ENCODE results near the gene SNTG2. TPM values are rescaled to one million over a fixed set of nuclear protein-coding genes. Genes with fewer than 3 reads are reported as not detected.
A peak's percentile ranks its signal among the peaks of the same experiment; 100 is the strongest.
"Not testable (repeated sequence)": the region's sequence is repeated elsewhere in the genome, so short reads cannot be mapped to it uniquely, and the experiment has no call there.

SNTG2 gene
- total RNA-seq, 1 experiment from 2014 or later = not detected

DNA sequence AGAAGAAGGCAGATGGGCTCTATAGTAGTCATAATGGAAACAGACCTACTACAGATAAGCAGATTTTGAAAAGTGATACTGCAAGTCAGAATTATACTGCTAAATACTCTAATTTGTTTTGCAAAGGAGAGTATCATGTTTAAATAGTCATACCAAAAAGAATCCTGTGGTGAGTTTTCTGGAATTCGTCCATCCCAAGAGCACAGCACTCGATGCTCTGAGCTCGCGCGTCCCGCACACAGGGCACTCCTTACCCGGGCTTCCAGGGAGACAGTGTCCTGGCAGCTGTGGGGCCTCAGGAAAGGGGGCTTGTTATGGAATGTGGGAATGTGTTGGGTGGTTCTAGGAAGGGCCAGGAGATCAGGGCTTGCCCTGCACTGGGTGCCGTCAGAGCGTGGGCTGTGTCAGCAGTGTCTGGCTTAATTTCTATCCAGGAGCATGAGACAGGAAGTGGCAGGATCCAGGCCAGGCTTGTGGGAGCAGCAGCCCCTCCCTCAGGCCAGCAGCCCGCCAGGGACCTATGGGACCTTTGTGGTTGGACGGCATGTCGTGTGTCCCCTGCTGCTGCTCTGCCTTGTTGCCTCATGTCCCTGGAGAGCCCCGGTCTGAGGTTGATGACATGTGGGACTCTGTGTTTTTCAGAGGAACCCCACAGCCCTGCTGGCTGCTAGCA lies 269.4 kb downstream of the SNTG2 start:
- Histone ChIP-seq H3K36me3 (no peaks in the 10 kb centered on the region), H3K4me1 (peaks cover 10% of the 10 kb centered on the region; the same call in 1 of the 2 replicates), H3K4me3 (0 out of 2 replicates have a peak overlapping the region, but pooled peaks have one; percentile 8), H3K27ac (no peak overlapping the region; the same call in 1 of the 2 replicates), H3K27me3 (no peaks in the 10 kb centered on the region), H3K9me3 (replicated peaks) (no peaks in the 10 kb centered on the region; the same call in 1 of the 2 replicates)
- DNase-seq = peak; percentile 50 to 55

DNA sequence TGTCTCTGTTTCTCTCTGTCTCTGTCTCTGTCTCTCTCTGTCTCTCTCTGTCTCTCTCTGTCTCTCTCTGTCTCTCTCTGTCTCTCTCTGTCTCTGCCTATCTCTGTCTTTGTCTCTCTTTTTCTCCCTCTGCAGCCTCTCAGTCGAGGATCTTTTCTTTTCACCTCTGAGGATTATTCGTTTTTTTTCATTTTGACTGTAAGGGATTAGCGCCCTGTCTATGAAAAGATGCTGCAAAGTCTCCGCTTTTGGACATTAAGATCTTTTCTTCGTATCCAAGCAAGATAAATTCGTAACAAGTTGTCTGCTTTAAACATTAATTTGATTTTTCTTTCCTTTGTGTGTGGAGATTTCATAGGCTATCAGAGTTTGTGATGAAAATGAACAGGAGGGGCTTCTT lies 271.4 kb downstream of the SNTG2 start:
- DNase-seq = no peak

GRCh38 chr2:1223791-1224190 lies 273.1 kb downstream of the SNTG2 start:
- Histone ChIP-seq H3K4me3 (no peak overlapping the region), H3K4me1 (peaks cover 10% of the 10 kb centered on the region; the same call in 1 of the 2 replicates), H3K27ac (no peak overlapping the region), H3K36me3 (no peaks in the 10 kb centered on the region), H3K27me3 (no peaks in the 10 kb centered on the region), H3K9me3 (replicated peaks) (no peaks in the 10 kb centered on the region)
- no peak for DNase-seq

More for the DNA sequence above, 271.4 kb downstream of the SNTG2 start:
- Histone ChIP-seq H3K27ac (no peak overlapping the region), H3K4me1 (peaks cover 10% of the 10 kb centered on the region; the same call in 1 of the 2 replicates), H3K27me3 (no peaks in the 10 kb centered on the region), H3K36me3 (no peaks in the 10 kb centered on the region), H3K4me3 (no peak overlapping the region), H3K9me3 (replicated peaks) (no peaks in the 10 kb centered on the region)

DNA sequence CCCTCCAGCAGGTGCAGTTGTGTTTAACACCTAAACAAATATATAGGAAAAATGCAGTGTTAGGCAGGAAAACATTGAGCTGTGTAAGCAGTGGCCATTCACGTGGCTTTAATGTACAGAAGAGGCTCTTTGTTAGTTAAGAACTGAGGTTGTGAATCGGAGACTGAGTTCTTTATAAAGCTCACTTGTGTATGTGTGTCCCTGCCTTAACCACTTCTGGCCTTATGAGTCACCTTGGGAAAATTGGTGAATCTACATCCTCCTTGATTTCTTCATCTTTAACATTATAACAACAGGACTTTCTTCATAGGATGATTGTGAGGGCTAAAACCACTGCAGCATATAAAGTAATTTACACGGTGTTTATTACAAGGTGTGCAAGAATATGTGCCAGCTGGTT lies 274.3 kb downstream of the SNTG2 start:
- Histone ChIP-seq H3K27me3 (no peaks in the 10 kb centered on the region), H3K4me3 (no peak overlapping the region), H3K9me3 (replicated peaks) (no peaks in the 10 kb centered on the region), H3K4me1 (peaks cover 5% of the 10 kb centered on the region; the same call in 1 of the 2 replicates), H3K36me3 (no peaks in the 10 kb centered on the region), H3K27ac (no peak overlapping the region)
- no peak for DNase-seq

DNA sequence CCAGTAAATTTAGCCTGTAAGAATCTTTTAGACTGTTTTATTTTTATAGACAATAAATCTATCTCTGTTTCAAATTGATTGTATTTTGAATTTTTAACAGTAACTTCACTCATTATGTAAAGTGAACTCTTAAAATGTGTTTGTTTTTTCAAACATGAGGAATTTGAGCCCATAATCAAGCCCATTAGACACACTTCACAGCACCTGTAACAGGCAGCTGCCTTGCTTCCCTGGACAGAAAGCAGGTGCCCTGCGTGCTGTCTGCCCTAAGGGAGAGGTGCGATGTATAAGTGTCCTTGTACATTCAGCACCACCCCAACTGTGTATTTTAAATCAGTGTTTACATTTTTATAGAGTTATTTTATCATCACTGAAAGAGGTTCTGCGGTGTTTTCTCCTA lies 276.1 kb downstream of the SNTG2 start:
- Histone ChIP-seq H3K4me3 (no peak overlapping the region), H3K4me1 (no peaks in the 10 kb centered on the region), H3K27me3 (no peaks in the 10 kb centered on the region), H3K9me3 (replicated peaks) (no peaks in the 10 kb centered on the region), H3K36me3 (no peaks in the 10 kb centered on the region), H3K27ac (no peak overlapping the region)
- DNase-seq = no peak

- Histone ChIP-seq H3K4me3 (no peak overlapping the region), H3K27me3 (no peaks in the 10 kb centered on the region), H3K9me3 (replicated peaks) (no peaks in the 10 kb centered on the region), H3K4me1 (no peaks in the 10 kb centered on the region), H3K36me3 (no peaks in the 10 kb centered on the region), H3K27ac (no peak overlapping the region)
- DNase-seq = no peak
These were observed 276.7 kb downstream of the SNTG2 start for GRCh38 chr2:1227274-1227900.

DNA sequence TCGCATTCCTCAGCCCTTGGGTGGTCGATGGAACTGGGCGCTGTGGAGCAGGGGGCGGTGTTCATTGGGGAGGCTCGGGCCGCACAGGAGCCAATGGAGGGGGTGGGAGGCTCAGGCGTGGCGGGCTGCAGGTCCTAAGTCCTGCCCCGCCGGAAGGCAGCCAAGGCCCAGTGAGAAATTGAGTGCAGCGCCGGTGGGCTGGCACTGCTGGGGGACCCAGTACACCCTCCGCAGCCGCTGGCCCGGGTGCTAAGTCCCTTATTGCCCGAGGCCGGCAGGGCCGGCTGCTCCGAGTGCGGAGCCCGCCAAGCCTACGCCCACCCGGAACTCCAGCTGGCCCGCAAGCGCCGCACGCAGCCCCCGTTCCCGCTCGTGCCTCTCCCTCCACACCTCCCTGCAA lies 278.9 kb downstream of the SNTG2 start:
- H3K4me3 ChIP-seq; DNase-seq; H3K27ac ChIP-seq; H3K27me3 ChIP-seq; H3K4me1 ChIP-seq; H3K9me3 ChIP-seq (replicated peaks); H3K36me3 ChIP-seq: not testable (repeated sequence)

DNA sequence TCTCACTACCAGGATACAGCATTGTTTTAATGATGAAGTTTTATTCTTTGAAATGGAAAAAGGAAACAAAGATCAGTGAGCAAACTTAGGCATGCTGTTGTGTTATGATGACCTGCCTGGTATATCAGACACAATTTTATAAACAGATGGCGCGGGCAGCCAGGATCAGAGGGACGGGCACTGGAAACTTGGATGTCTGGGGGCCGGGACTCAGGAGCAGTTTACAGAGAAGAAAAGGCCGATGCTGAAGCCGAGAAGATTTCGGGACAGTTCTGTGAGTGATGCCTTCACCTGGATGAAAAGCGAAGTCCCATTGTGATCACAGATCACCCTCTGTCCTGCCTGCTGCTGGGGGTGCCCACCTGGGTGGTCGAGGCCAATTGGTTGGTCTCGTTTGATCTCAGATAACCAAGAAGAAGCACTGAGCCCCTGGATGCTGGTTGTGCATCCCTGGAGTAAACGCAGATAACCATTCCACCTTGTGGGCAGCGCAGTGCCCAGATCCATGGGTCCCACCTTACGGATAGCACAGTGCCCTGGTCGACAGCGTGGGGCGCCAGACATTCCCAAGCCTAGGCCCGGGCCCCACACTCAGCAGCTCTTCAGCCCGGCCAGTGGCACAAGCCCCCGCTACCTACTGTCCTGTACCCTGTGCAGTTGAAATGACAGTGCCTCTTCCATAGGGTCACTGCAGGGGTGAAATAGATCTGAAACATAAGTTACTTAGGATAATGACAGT lies 279.7 kb downstream of the SNTG2 start:
- no peaks in the 10 kb centered on the region for H3K4me1 ChIP-seq
- H3K36me3 ChIP-seq = no peaks in the 10 kb centered on the region
- no peak for DNase-seq
- no peaks in the 10 kb centered on the region for H3K9me3 ChIP-seq (replicated peaks)
- H3K4me3 ChIP-seq = no peak overlapping the region
- no peaks in the 10 kb centered on the region for H3K27me3 ChIP-seq
- H3K27ac ChIP-seq = no peak overlapping the region

DNA sequence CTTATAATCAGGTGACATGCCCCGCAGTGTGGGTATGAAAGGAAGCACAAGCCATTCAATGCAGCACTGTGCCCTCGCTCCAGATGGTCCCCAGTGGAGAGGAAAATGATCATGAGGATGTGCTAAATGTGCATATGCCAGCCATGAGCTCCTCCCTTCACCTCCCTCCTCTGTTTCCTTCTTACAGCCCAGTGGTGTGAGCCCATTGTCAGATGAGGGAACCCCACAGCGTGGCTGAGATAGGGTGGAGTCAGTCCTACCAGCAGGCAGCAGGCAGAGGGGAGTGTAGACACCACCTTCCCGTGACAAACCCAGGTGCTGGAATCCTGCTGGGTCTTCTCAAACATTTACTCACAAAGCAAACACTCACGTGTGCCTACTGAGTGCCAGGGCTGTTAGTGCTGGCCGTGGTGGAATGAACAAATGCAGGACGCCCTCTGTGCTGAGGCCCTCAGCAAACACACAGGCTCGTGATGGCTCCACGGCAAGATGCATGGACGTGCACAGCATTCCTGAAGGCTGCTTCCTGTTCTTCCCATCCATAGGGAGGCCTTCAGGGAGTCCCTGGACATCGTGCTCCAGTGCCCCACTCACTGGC lies 280.9 kb downstream of the SNTG2 start:
- DNase-seq = no peak

GRCh38 chr2:1233281-1233680 lies 282.6 kb downstream of the SNTG2 start:
- Histone ChIP-seq H3K9me3 (replicated peaks) (no peaks in the 10 kb centered on the region), H3K4me3 (no peak overlapping the region), H3K27ac (no peak overlapping the region), H3K36me3 (no peaks in the 10 kb centered on the region), H3K27me3 (no peaks in the 10 kb centered on the region), H3K4me1 (no peaks in the 10 kb centered on the region)
- no peak for DNase-seq

More for the DNA sequence above, 280.9 kb downstream of the SNTG2 start:
- H3K27me3 ChIP-seq = no peaks in the 10 kb centered on the region
- no peaks in the 10 kb centered on the region for H3K4me1 ChIP-seq
- no peaks in the 10 kb centered on the region for H3K36me3 ChIP-seq
- no peak overlapping the region for H3K4me3 ChIP-seq
- no peak overlapping the region for H3K27ac ChIP-seq
- H3K9me3 ChIP-seq (replicated peaks) = no peaks in the 10 kb centered on the region

- Histone ChIP-seq H3K4me1 (no peaks in the 10 kb centered on the region), H3K27me3 (no peaks in the 10 kb centered on the region), H3K9me3 (replicated peaks) (no peaks in the 10 kb centered on the region), H3K36me3 (no peaks in the 10 kb centered on the region), H3K4me3 (no peak overlapping the region), H3K27ac (no peak overlapping the region)
- DNase-seq = no peak
These were observed 284.2 kb downstream of the SNTG2 start for GRCh38 chr2:1234731-1235308.

GRCh38 chr2:1235806-1236205 lies 285.2 kb downstream of the SNTG2 start:
- Histone ChIP-seq H3K9me3 (replicated peaks) (no peaks in the 10 kb centered on the region), H3K27ac (no peak overlapping the region), H3K4me1 (no peaks in the 10 kb centered on the region), H3K27me3 (no peaks in the 10 kb centered on the region), H3K4me3 (no peak overlapping the region), H3K36me3 (no peaks in the 10 kb centered on the region)
- DNase-seq = no peak

- DNase-seq = no peak
- H3K27ac ChIP-seq = no peak overlapping the region
These were observed 286.0 kb downstream of the SNTG2 start for GRCh38 chr2:1236606-1237005.

DNA sequence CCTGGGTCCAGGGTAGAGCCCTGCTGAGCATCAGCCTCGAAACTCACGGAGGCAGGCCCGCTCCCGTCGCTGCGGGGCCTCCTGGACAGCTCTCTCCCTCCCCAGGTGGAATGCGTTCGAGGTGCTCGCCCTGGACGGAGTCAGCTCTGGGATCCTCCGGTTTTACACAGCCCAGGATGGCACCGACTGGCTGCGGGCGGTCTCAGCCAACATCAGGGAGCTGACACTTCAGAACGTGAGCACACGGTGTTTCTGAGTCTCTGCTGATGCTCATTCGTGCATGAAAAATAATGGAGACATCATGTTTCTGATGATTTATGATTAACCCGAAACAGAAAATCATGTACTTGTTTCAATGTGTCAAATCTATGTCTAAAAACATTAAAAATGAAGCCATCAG lies 287.1 kb downstream of the SNTG2 start:
- no peaks in the 10 kb centered on the region for H3K36me3 ChIP-seq
- no peaks in the 10 kb centered on the region for H3K27me3 ChIP-seq
- H3K4me1 ChIP-seq = no peaks in the 10 kb centered on the region
- no peaks in the 10 kb centered on the region for H3K9me3 ChIP-seq (replicated peaks)
- DNase-seq = no peak
- no peak overlapping the region for H3K4me3 ChIP-seq
- no peak overlapping the region for H3K27ac ChIP-seq

More at GRCh38 chr2:1236606-1237005, 286.0 kb downstream of the SNTG2 start:
- H3K36me3 ChIP-seq = no peaks in the 10 kb centered on the region
- no peak overlapping the region for H3K4me3 ChIP-seq
- H3K27me3 ChIP-seq = no peaks in the 10 kb centered on the region
- H3K9me3 ChIP-seq (replicated peaks) = no peaks in the 10 kb centered on the region
- H3K4me1 ChIP-seq = no peaks in the 10 kb centered on the region
